ENCODE results near the gene MNX1. TPM values are rescaled to one million over a fixed set of nuclear protein-coding genes. Genes with fewer than 3 reads are reported as not detected.

Gene MNX1
- total RNA-seq, 1 experiment from 2014 or later, result 0.28 TPM

- H3K79me2 ChIP-seq (ENCODE audit: low read depth), result no peaks in the 10 kb centered on the region
- H3K27ac ChIP-seq, result no peak overlapping the region
- no peaks in the 10 kb centered on the region for H4K20me1 ChIP-seq (ENCODE audit: insufficient read depth)
- H3F3A ChIP-seq (ENCODE audit: insufficient read depth, low read depth), result no peaks in the 10 kb centered on the region
- ChIA-PET CTCF (no interaction called here), POLR2A (ENCODE audit: unreplicated experiment) (interaction anchor here (0.5 kb wide), 1 partner anchor 289 kb away, joined by 4 read pairs; no protein-coding TSS in a partner anchor)
- intact Hi-C loops (cut with micrococcal nuclease; ENCODE audit: unreplicated experiment), result no loop called here
- no peaks in the 10 kb centered on the region for H3K9me2 ChIP-seq (ENCODE audit: insufficient read depth)
- no peaks in the 10 kb centered on the region for H3K36me3 ChIP-seq (ENCODE audit: low read depth)
- H3K9me3 ChIP-seq (ENCODE audit: insufficient read depth, low read depth), result no peaks in the 10 kb centered on the region
- H3K4me1 ChIP-seq (replicated peaks; ENCODE audit: insufficient read depth), result 0 out of 2 replicates have a peak, but pooled peaks cover 4% of the 10 kb centered on the region
- H3K4me3 ChIP-seq, result no peak overlapping the region
- H3K27me3 ChIP-seq (ENCODE audit: insufficient read depth, low read depth), result no peaks in the 10 kb centered on the region
- TF ChIP-seq CTCF (conservative IDR thresholded peaks at IDR 0.05) (no peak), EZH2 (IDR thresholded peaks at IDR 0.05; ENCODE audit: low read depth) (no peak)
- no peak overlapping the region for H2AFZ ChIP-seq
- no peak for DNase-seq
- BruUV-seq (replicated peaks), result no TSS peak
- H3K4me2 ChIP-seq, result no peak overlapping the region
Measured at GRCh38 chr7:157037635-157038034, 27.2 kb upstream of the MNX1 start.

GRCh38 chr7:157037028-157037427, 26.6 kb upstream of the MNX1 start:
- Histone ChIP-seq H3F3A (ENCODE audit: insufficient read depth, low read depth) (no peaks in the 10 kb centered on the region), H3K79me2 (ENCODE audit: low read depth) (no peaks in the 10 kb centered on the region), H3K4me2 (no peak overlapping the region), H3K27me3 (ENCODE audit: insufficient read depth, low read depth) (no peaks in the 10 kb centered on the region), H3K27ac (no peak overlapping the region), H3K4me3 (no peak overlapping the region), H2AFZ (no peak overlapping the region), H4K20me1 (ENCODE audit: insufficient read depth) (no peaks in the 10 kb centered on the region), H3K36me3 (ENCODE audit: low read depth) (no peaks in the 10 kb centered on the region), H3K9me2 (ENCODE audit: insufficient read depth) (no peaks in the 10 kb centered on the region), H3K9me3 (ENCODE audit: insufficient read depth, low read depth) (no peaks in the 10 kb centered on the region), H3K4me1 (replicated peaks; ENCODE audit: insufficient read depth) (0 out of 2 replicates have a peak, but pooled peaks cover 5% of the 10 kb centered on the region)
- ChIA-PET POLR2A (ENCODE audit: unreplicated experiment) (interaction anchor here (0.5 kb wide), 1 partner anchor 289 kb away, joined by 4 read pairs; no protein-coding TSS in a partner anchor), CTCF (no interaction called here)
- no peak for TF ChIP-seq CTCF (conservative IDR thresholded peaks at IDR 0.05)
- intact Hi-C loops (cut with micrococcal nuclease; ENCODE audit: unreplicated experiment), result no loop called here
- no TSS peak for BruUV-seq (replicated peaks)
- DNase-seq, result no peak

- Histone ChIP-seq H3K4me1 (replicated peaks; ENCODE audit: insufficient read depth) (0 out of 2 replicates have a peak, but pooled peaks cover 5% of the 10 kb centered on the region), H2AFZ (no peak overlapping the region), H3F3A (ENCODE audit: insufficient read depth, low read depth) (no peaks in the 10 kb centered on the region), H3K79me2 (ENCODE audit: low read depth) (no peaks in the 10 kb centered on the region), H3K27ac (no peak overlapping the region), H3K4me2 (no peak overlapping the region), H3K4me3 (no peak overlapping the region), H3K9me3 (ENCODE audit: insufficient read depth, low read depth) (no peaks in the 10 kb centered on the region), H4K20me1 (ENCODE audit: insufficient read depth) (no peaks in the 10 kb centered on the region), H3K27me3 (ENCODE audit: insufficient read depth, low read depth) (no peaks in the 10 kb centered on the region), H3K36me3 (ENCODE audit: low read depth) (no peaks in the 10 kb centered on the region), H3K9me2 (ENCODE audit: insufficient read depth) (no peaks in the 10 kb centered on the region)
- no peak for DNase-seq
- intact Hi-C loops (cut with micrococcal nuclease; ENCODE audit: unreplicated experiment), result no loop called here
- ChIA-PET CTCF (no interaction called here), POLR2A (ENCODE audit: unreplicated experiment) (no interaction called here)
- TF ChIP-seq CTCF (conservative IDR thresholded peaks at IDR 0.05), result no peak
- TF ChIP-seq EZH2 (IDR thresholded peaks at IDR 0.05; ENCODE audit: low read depth), result no peak
- no TSS peak for BruUV-seq (replicated peaks)
Measured at GRCh38 chr7:157035979-157036378, 25.5 kb upstream of the MNX1 start.
